HG03342 (cell line): Measurements from ENCODE around the gene NTN1.
"Not testable (repeated sequence)": the region's sequence is repeated elsewhere in the genome, so short reads cannot be mapped to it uniquely, and the experiment has no call there.

ENCODE experiments used
- ATAC-seq: cut with Tn5 transposase; IDR thresholded peaks from one replicate; pipeline ENCODE4 v1.9.1; 2021; ENCODE audit warnings: mild to moderate bottlenecking, moderate library complexity; ENCODE audit not compliant: unreplicated experiment

The NTN1 gene

GRCh38 chr17:9021158-9021991, at the start of gene NTN1:
Gene NTN1, plus strand, starts transcription at chr17:9021510. Its CDS starts 864 bp downstream, at chr17:9022374.
- ATAC-seq = peak; percentile 43

DNA sequence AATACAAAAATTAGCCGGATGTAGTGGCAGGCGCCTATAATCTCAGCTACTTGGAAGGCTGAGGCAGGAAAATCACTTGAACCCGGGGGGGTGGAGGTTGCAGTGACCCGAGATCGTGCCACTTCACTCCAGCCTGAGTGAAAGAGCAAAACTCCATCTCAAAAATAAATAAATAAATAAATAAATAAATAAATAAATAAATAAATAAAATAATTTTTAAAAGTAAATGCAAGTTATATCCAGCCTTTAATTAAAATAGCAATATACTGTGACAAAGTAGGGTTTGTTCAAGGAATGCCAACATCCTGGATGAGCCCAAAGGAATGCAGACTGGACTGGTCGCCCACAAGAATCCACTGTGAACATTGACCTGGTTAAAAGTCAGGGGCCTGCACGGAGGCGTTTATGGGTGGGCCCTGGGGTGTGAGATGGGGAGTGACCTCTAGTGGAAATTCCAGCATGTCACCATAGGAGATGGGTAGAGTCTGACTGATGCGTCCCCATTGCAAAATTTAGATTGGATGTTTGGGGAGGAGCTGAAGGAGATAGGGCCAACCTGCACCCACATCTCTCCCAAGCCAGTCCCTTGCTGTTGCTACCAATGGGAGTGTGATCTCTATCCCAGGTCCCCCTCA, 46.1 kb upstream of the NTN1 start:
- ATAC-seq = no peak

GRCh38 chr17:8976638-8977037, 44.7 kb upstream of the NTN1 start:
- ATAC-seq = no peak

DNA sequence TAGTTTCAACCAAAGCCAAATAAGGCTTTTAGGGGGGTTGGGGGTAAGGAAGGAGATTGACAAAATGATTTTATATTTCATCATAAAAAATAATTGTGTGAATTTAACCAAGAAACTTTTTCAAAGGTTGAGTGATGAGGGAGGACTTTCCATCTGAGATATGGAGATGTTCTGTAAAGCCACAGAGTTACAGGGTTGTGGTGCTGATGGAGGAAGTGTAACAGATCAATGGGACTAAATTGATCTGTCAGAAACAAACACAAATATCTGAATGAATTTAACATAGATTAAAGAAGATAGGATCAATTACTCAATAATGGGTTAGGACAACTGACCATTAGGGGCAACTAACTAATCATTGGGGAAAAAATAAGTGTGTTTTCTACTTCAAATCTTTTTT, 41.6 kb upstream of the NTN1 start:
- ATAC-seq = no peak

DNA sequence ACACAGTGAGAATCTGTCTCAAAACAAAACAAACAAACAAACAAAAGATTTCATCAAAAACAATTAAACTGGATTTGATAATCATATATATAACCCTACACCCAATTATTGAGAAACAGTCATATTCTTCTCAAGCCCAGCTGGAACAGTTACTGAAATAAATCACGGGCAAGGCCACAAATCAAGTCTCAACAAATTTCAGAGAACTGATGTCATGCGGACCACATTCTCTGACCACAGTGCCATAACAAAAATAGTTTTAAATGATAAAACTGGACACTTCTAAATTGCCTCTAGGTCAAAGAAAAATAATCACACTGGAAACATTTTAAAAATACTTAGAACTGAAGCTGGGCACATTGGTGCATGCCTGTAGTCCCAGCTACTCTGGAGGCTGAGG, 39.9 kb upstream of the NTN1 start:
- no peak for ATAC-seq

- ATAC-seq = not testable (repeated sequence)
Observed at GRCh38 chr17:8984225-8984624, 37.1 kb upstream of the NTN1 start.

DNA sequence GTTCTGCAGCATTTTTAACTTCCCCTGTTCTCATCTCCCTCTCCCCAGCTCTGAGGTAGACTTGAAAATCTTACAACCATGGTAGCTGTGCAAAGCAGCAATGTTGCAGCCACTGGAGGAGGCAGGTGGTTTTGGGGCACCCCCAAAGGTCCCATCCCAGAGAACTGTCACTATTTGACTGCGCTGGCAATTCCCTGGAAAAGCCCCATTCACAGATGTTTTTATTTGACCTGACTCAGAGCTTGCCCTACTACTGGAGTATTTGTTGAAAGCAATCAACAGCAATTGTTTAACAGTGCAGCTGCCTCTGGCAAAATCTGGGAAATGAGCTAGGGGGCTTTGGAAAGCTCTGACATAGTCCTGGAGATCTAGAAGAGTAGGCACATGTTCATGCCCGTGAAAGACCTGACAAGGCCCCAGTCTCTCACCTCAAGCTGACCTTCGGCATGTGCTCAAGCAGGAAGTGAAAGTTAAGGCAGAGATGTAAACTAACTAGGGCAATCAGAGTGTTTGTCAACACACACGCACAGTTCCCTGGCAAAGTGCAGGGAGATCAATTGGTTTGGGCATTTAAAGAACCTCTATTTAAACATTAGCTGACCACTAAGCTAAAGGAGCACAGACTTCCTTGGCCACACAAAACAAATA, 36.1 kb upstream of the NTN1 start:
- peak; percentile 49 for ATAC-seq

DNA sequence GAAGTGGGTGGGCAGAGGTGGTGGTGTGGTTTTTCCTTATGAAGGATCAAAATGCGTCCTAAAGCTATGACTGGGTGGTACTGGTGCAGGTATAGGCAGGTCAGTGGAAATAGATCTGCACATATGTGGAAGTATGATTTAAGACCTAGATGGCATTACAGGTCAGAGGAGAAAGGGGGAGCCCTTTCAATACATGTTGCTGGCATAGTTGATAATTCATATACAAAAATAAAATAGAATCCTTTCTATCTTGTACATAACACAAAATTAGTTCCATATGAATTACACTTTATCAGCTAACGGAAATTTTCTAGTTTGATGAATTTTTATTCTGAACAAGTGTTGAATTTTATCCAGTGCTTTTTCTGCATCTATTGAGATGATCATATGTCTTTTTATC, 35.0 kb upstream of the NTN1 start:
- ATAC-seq = no peak

GRCh38 chr17:8988263-8988935, 32.9 kb upstream of the NTN1 start:
- ATAC-seq = not testable (repeated sequence)

DNA sequence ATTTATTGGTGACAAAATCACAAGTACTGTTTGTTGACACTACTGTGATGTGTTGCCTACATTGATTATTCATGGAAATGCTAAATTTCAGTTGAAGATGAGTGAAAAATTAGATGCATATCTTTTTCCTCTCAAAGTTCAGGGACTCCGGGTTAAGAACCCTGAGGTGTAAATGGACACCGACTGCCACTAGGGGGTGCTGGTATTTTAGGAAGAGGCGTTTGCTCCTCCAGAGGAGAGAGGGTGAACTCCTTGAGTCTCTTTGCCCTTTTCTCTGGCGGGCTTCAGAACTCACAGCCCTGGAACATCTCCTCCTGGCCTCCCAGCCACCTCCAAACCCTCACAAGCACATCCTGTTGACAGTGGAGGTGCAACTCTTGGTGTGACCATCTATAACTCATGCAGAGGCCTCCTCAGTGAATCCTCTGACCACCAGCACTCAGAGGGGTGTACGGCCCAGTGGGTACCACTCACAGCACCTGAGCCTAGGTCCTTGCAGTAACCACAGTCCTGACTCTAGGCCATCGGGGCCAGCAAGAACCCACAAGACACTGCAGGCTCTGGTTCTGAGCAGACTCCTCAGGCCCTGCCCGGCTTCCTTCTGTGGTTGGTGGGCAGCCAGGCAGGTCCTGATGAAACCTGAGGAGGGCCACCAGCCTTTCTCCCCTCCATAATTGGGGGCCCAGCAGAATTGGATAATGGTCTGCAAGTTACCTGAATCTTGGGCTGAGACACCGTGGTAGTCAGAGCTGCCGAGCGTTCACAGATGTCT, 29.6 kb upstream of the NTN1 start:
- no peak for ATAC-seq

- ATAC-seq = no peak
Observed at GRCh38 chr17:8994319-8994718, 27.0 kb upstream of the NTN1 start.

- ATAC-seq = no peak
Observed at GRCh38 chr17:8995711-8996110, 25.6 kb upstream of the NTN1 start.

DNA sequence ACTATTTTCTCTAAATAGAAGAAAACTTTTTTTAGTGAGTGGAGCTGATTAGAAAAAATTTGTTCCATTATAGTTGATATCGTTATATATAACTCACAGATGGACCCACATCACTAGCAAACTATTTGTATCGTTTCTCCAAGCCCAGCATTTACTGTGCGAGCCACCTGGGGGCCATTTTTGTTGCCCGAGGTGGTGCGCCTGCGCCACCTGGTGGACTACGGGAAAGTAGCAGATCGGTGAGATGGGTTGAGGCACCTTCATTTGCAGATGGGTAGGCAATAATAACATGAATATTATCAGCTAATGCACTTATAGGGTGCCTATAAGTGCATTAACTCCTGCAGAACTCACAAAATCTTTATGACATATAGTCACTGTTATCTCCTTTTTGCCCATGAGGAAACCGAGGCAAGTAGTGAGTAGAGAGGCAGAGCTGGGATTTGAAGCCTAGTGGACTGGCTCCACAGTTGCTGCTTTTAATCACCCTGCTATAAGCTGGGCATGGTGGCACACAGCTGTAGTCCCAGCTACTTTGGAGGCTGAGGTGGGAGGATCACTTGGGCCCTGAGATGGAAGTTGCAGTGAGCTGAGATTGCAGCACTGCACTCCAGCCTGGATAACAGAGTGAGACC, 23.2 kb upstream of the NTN1 start:
- peak; percentile 61 for ATAC-seq

DNA sequence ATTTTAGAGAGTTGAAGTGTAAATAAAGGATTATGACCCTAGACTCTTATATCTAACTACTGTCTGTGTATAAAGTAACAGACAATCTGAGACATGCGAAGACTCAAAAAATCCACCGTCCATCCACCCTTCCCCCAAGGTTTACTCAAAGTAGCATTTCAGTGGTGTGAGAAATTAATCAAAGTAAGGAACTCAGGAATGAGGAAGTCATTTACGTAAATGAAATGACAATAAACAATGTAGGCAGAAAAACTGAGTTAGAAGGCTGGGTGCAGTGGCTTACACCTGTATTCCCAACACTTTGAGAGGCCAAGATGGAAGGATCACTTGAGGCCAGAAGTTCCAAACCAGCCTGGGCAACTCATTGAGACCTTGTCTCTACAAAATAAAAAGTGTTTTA, 19.8 kb upstream of the NTN1 start:
- no peak for ATAC-seq

DNA sequence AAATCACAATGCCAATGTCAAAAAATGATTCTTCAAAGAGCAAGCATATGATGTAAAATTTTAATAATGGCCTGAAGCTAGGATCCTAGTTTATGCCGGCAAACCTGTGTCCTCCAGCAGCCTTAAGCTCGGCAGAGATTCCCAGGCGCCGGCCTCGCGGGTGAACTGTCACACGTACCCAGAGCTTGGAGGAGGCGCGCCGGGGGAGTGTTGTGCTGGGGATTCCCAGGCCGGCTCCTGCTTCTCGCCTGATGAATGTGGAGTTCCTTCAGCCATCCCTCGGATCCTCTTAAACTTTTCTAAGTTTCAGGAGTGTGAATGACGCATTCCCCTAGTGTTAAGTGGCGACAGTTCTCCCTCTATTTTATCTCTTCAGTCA, 19.1 kb upstream of the NTN1 start:
- no peak for ATAC-seq

GRCh38 chr17:9002606-9003354, 18.5 kb upstream of the NTN1 start:
- no peak for ATAC-seq

- no peak for ATAC-seq
Observed at GRCh38 chr17:9003355-9004131, 17.8 kb upstream of the NTN1 start.

DNA sequence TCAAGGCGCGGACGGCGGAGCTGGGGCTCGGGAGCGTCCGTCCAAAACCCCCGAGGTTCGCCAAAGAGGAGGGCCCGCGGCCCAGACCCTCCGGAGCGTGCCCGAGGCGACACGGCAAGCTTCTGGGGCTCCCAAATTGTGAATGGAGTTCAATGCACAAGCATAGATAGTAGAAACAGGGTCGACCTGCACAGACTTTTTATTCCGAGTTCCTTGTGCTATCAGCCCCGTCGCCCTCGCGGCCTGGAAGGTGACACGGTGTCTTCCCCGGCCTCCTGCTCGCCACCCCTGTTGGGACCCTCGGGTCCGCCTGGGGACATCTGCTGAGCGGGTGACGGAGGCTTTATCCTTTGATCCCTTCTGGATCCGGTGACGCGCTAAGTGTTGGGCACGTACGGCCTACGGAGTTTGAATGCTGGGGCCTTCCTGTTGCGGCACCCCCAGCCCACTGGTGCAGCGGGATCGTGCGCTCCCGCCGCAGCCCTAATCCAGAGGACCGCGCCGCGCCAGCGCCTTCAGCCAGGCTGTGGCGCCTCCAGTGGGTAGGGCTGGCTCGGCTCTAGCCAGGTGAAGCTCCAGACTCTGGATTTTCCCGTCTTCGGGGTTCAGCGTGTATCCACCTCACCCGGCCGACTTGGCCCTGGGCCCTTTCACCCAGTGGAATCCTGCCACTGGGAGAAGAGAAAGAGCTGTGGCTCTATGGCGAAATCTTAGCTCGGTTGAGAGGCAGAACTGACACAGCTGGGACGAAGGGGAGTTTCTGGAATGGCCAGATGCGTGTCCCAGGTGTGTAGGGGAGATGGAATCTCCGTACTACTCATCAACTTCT, 17.0 kb upstream of the NTN1 start:
- no peak for ATAC-seq
